WTC11 (cell line): ENCODE measurements around the gene NOC2L. TPM values are rescaled to one million over a fixed set of nuclear protein-coding genes. Genes with fewer than 3 reads are reported as not detected.

Source experiments
- ATF2 ChIP-seq: sonication (generic); formaldehyde crosslinking; IDR thresholded peaks from 2 replicates; pipeline ENCODE4 v1.8.1; 2022; ENCODE audit warnings: low read depth, missing genetic modification reagents, borderline replicate concordance
- E2F1 ChIP-seq: sonication (generic); formaldehyde crosslinking; IDR thresholded peaks from 2 replicates; pipeline ENCODE4 v1.8.0; 2022; ENCODE audit warnings: mild to moderate bottlenecking, missing genetic modification reagents
- E2F5 ChIP-seq: sonication (generic); formaldehyde crosslinking; IDR thresholded peaks from 2 replicates; pipeline ENCODE4 v1.8.1; 2022; ENCODE audit warnings: mild to moderate bottlenecking, moderate library complexity, missing genetic modification reagents
- ETV6 ChIP-seq: sonication (generic); formaldehyde crosslinking; IDR thresholded peaks from 2 replicates; pipeline ENCODE4 v1.8.1; 2022; ENCODE audit warnings: mild to moderate bottlenecking, missing genetic modification reagents
- FOXP4 ChIP-seq: sonication (generic); formaldehyde crosslinking; IDR thresholded peaks from 2 replicates; pipeline ENCODE4 v1.8.0; 2022; ENCODE audit warnings: mild to moderate bottlenecking, missing genetic modification reagents
- JUN ChIP-seq: sonication (generic); formaldehyde crosslinking; IDR thresholded peaks from 2 replicates; pipeline ENCODE4 v1.8.0; 2023; ENCODE audit warnings: mild to moderate bottlenecking, missing genetic modification reagents
- PRDM15 ChIP-seq: sonication (generic); formaldehyde crosslinking; IDR thresholded peaks from 2 replicates; pipeline ENCODE4 v1.8.0; 2022; ENCODE audit warnings: missing genetic modification reagents
- SOX15 ChIP-seq: fragments of 250-450 bp; sonication (Bioruptor Pico); IDR thresholded peaks from 2 replicates; pipeline ENCODE4 v1.9.0; 2021; ENCODE audit warnings: mild to moderate bottlenecking
- SP1 ChIP-seq: sonication (generic); formaldehyde crosslinking; conservative IDR thresholded peaks from 2 replicates; pipeline ENCODE4 v1.8.1; 2022; ENCODE audit warnings: missing genetic modification reagents
- USF2 ChIP-seq: sonication (generic); formaldehyde crosslinking; IDR thresholded peaks from 2 replicates; pipeline ENCODE4 v1.8.1; 2023; ENCODE audit warnings: mild to moderate bottlenecking, missing genetic modification reagents, moderate library complexity
- ZNF138 ChIP-seq: sonication (generic); formaldehyde crosslinking; conservative IDR thresholded peaks from 2 replicates; pipeline ENCODE4 v1.8.1; 2022; ENCODE audit warnings: mild to moderate bottlenecking, moderate library complexity, missing genetic modification reagents
- ZNF423 ChIP-seq: fragments of 250-450 bp; sonication (Bioruptor Pico); IDR thresholded peaks from 2 replicates; pipeline ENCODE4 v2.1.2; 2022; ENCODE audit warnings: mild to moderate bottlenecking, moderate library complexity
- ZNF425 ChIP-seq: fragments of 250-450 bp; sonication (Bioruptor Pico); conservative IDR thresholded peaks from 2 replicates; pipeline ENCODE4 v1.9.0; 2021; ENCODE audit warnings: mild to moderate bottlenecking
- ZNF512 ChIP-seq: sonication (generic); formaldehyde crosslinking; IDR thresholded peaks from 2 replicates; pipeline ENCODE4 v1.8.1; 2022; ENCODE audit warnings: missing genetic modification reagents, borderline replicate concordance
- ZNF532 ChIP-seq: fragments of 250-450 bp; sonication (Bioruptor Pico); IDR thresholded peaks from 2 replicates; pipeline ENCODE4 v1.9.0; 2021; ENCODE audit warnings: mild to moderate bottlenecking, borderline replicate concordance
- total RNA-seq: library from RNA; stranded (reverse); gene quantifications from 3 replicates; pipeline ENCODE4 v1.2.3, GENCODE V29; 2021

NOC2L gene
- total RNA-seq, 1 experiment from 2014 or later = 182 TPM

GRCh38 chr1:1000357-1001056, 41.5 kb upstream of the NOC2L start (continued):
- TF ChIP-seq FOXP4 (peak; percentile 59; the same call in 1 of the 2 replicates), PRDM15 (CRISPR knock-in tag) (peak; percentile 59), ZNF532 (CRISPR knock-in tag) (no peak), ATF2 (CRISPR knock-in tag) (peak; percentile 87; the same call in 1 of the 2 replicates), SP1 (CRISPR knock-in tag) (peak; percentile 43; the same call in 1 of the 2 replicates), ZNF512 (CRISPR knock-in tag) (no peak), E2F1 (CRISPR knock-in tag) (peak; percentile 85; the same call in 1 of the 2 replicates), JUN (CRISPR knock-in tag) (0 out of 2 replicates have a peak, but pooled peaks have one; percentile 6), ZNF423 (CRISPR knock-in tag) (peak; percentile 50; the same call in 1 of the 2 replicates), USF2 (CRISPR knock-in tag) (peak; percentile 60), ETV6 (CRISPR knock-in tag) (peak; percentile 62; the same call in 1 of the 2 replicates), ZNF138 (CRISPR knock-in tag) (no peak), E2F5 (CRISPR knock-in tag) (0 out of 2 replicates have a peak, but pooled peaks have one; percentile 13), ZNF425 (CRISPR knock-in tag) (no peak), SOX15 (no peak)
- TF ChIP-seq, all 79 proteins: peak for 23
